Neuronal stem cell (in vitro differentiated cells): ENCODE data around the gene PRR20C. TPM values are rescaled to one million over a fixed set of nuclear protein-coding genes. Genes with fewer than 3 reads are reported as not detected.
"Not testable (repeated sequence)": the region's sequence is repeated elsewhere in the genome, so short reads cannot be mapped to it uniquely, and the experiment has no call there.

Experiments
- DNase-seq: peaks from one replicate; pipeline ENCODE4 v3.0.0-alpha.2; 2013; ENCODE audit warnings: low spot score
- H2AFZ ChIP-seq: one replicate; pipeline ENCODE4 v1.6.1; 2013; ENCODE audit warnings: mild to moderate bottlenecking, low read length, inconsistent platforms
- H2AK5ac ChIP-seq: 2 replicates; pipeline ENCODE4 v1.6.1; 2013; ENCODE audit warnings: low read depth, mild to moderate bottlenecking, inconsistent platforms, low read length, moderate library complexity, mixed read lengths
- H2BK120ac ChIP-seq: 2 replicates; pipeline ENCODE4 v1.6.1; 2013; ENCODE audit warnings: low read depth, mild to moderate bottlenecking, inconsistent platforms, low read length, moderate library complexity, mixed read lengths
- H2BK12ac ChIP-seq: one replicate; pipeline ENCODE4 v1.6.1; 2013; ENCODE audit warnings: low read length, inconsistent platforms
- H2BK15ac ChIP-seq: 2 replicates; pipeline ENCODE4 v1.6.1; 2013; ENCODE audit warnings: mild to moderate bottlenecking, low read length, inconsistent platforms, mixed read lengths
- H2BK5ac ChIP-seq: one replicate; pipeline ENCODE4 v1.6.1; 2013; ENCODE audit warnings: inconsistent platforms, mild to moderate bottlenecking, low read length, moderate library complexity
- H3K14ac ChIP-seq: one replicate; pipeline ENCODE4 v1.6.1; 2013; ENCODE audit warnings: low read length, inconsistent platforms
- H3K18ac ChIP-seq: 2 replicates; pipeline ENCODE4 v1.6.1; 2013; ENCODE audit warnings: low read length, inconsistent platforms
- H3K23ac ChIP-seq: 2 replicates; pipeline ENCODE4 v1.6.1; 2013; ENCODE audit warnings: low read depth, mild to moderate bottlenecking, mixed read lengths, low read length, inconsistent platforms; ENCODE audit not compliant: poor library complexity
- H3K27ac ChIP-seq: replicated peaks from 3 replicates; pipeline ENCODE4 v1.5.1; 2013; ENCODE audit warnings: low read length, inconsistent platforms
- H3K27me3 ChIP-seq, 3 experiments: 2 replicates each; pipeline ENCODE4 v1.6.1; 2013; ENCODE audit warnings: low read length in 3 of 3, mild to moderate bottlenecking in 2 of 3, inconsistent platforms in 1 of 3, low read depth in 1 of 3, mixed read lengths in 1 of 3, moderate library complexity in 1 of 3; ENCODE audit not compliant: control insufficient read depth in 3 of 3, insufficient read depth in 3 of 3
- H3K36me3 ChIP-seq, 2 donors: replicated peaks in 1 of 2; 2 replicates each; pipeline ENCODE4 v1.6.1; 2013; ENCODE audit warnings: low read length in 2 of 2; ENCODE audit not compliant: control insufficient read depth in 2 of 2, insufficient read depth in 2 of 2
- H3K4ac ChIP-seq: 2 replicates; pipeline ENCODE4 v1.6.1; 2013; ENCODE audit warnings: inconsistent platforms, mild to moderate bottlenecking, low read length, moderate library complexity
- H3K4me1 ChIP-seq, 2 donors: 1 replicate in 1 of 2; 2 replicates in 1 of 2; pipeline ENCODE4 v1.6.1; 2013; ENCODE audit warnings: low read length in 2 of 2, low read depth in 1 of 2; ENCODE audit not compliant: control insufficient read depth in 2 of 2, insufficient read depth in 1 of 2
- H3K4me2 ChIP-seq: one replicate; pipeline ENCODE4 v1.6.1; 2013; ENCODE audit warnings: mild to moderate bottlenecking, low read length, inconsistent platforms; ENCODE audit not compliant: insufficient read depth, poor library complexity, severe bottlenecking
- H3K4me3 ChIP-seq, 2 donors: 2 replicates each; pipeline ENCODE4 v1.5.1; 2013; ENCODE audit warnings: low read length in 2 of 2, mild to moderate bottlenecking in 2 of 2, inconsistent platforms in 1 of 2, moderate library complexity in 1 of 2
- H3K79me1 ChIP-seq: one replicate; pipeline ENCODE4 v1.6.1; 2013; ENCODE audit warnings: low read depth, mild to moderate bottlenecking, inconsistent platforms, low read length, moderate library complexity
- H3K9ac ChIP-seq: one replicate; pipeline ENCODE4 v1.6.1; 2013; ENCODE audit warnings: mild to moderate bottlenecking, low read depth, low read length, inconsistent platforms; ENCODE audit not compliant: poor library complexity
- H3K9me3 ChIP-seq, 2 donors: replicated peaks in 1 of 2; 2 replicates each; pipeline versions ENCODE3 to v1.6.1; 2013; ENCODE audit warnings: low read length in 2 of 2, mild to moderate bottlenecking in 2 of 2, inconsistent platforms in 1 of 2, low read depth in 1 of 2, mixed read lengths in 1 of 2, moderate library complexity in 1 of 2; ENCODE audit not compliant: control insufficient read depth in 2 of 2, insufficient read depth in 1 of 2
- H4K8ac ChIP-seq: one replicate; pipeline ENCODE4 v1.6.1; 2013; ENCODE audit warnings: low read depth, mild to moderate bottlenecking, inconsistent platforms, low read length, moderate library complexity
- H4K91ac ChIP-seq: one replicate; pipeline ENCODE4 v1.6.1; 2013; ENCODE audit warnings: low read length, low read depth, mild to moderate bottlenecking, inconsistent platforms; ENCODE audit not compliant: poor library complexity
- WGBS, 2 donors: extraction: QIAGEN DNeasy Blood & Tissue Kit; methylation state at CpG; one replicate each; pipeline ENCODE4 v1.1.7; 2013; ENCODE audit warnings: missing lambda C conversion rate in 2 of 2, mixed read lengths in 1 of 2; ENCODE audit not compliant: insufficient read length in 2 of 2, insufficient replicate concordance in 1 of 2; ENCODE audit errors: extremely low coverage in 2 of 2; 5-methylcytosine and 5-hydroxymethylcytosine counted together
- polyA plus RNA-seq, 2 experiments: library from polyadenylated mRNA; stranded (reverse); fragments of 200-250 nt; gene quantifications; one replicate each; pipeline ENCODE4 v1.2.3, GENCODE V29; 2013

PRR20C gene
- polyA plus RNA-seq (2013, experiment 1 of 2), result not detected
- polyA plus RNA-seq (2013, experiment 2 of 2), result not detected

- no CpG with 5 or more reads among the region's 22 CpGs for WGBS, 2 donors
Measured at GRCh38 chr13:57153761-57154160, at the start of gene PRR20C. Gene PRR20C, plus strand, starts transcription at chr13:57154061. Its CDS starts 387 bp downstream, at chr13:57154448.

GRCh38 chr13:57114945-57115344 is 38.9 kb upstream of the PRR20C start:
- Histone ChIP-seq H3K9me3 (no peaks in the 10 kb centered on the region), H3K4me2 (no peak overlapping the region), H2AK5ac (no peak overlapping the region), H3K27ac (no peak overlapping the region), H3K27me3 (no peaks in the 10 kb centered on the region), H3K4me3 (no peak overlapping the region), H2BK15ac (no peak overlapping the region), H4K91ac (no peak overlapping the region), H3K14ac (no peak overlapping the region), H2BK120ac (no peak overlapping the region), H2AFZ (no peak overlapping the region), H3K23ac (no peak overlapping the region), H3K36me3 (no peaks in the 10 kb centered on the region), H3K4me1 (no peaks in the 10 kb centered on the region), H2BK12ac (no peak overlapping the region), H3K79me1 (no peaks in the 10 kb centered on the region), H3K4ac (no peak overlapping the region), H2BK5ac (no peak overlapping the region), H4K8ac (no peak overlapping the region), H3K9ac (no peak overlapping the region), H3K18ac (no peak overlapping the region)
- WGBS, 2 donors, result no CpG with 5 or more reads among the region's 4 CpGs
- DNase-seq, result no peak

More at GRCh38 chr13:57153761-57154160, at the start of gene PRR20C:
- not testable (repeated sequence) for H2AFZ ChIP-seq, H3K18ac ChIP-seq, H3K14ac ChIP-seq, H3K27me3 ChIP-seq, H3K4me1 ChIP-seq, H3K4me2 ChIP-seq, H2AK5ac ChIP-seq, H3K79me1 ChIP-seq, H3K4ac ChIP-seq, DNase-seq, H3K36me3 ChIP-seq, H4K8ac ChIP-seq, H3K4me3 ChIP-seq, H3K27ac ChIP-seq, H2BK5ac ChIP-seq, H2BK120ac ChIP-seq, H4K91ac ChIP-seq, H2BK15ac ChIP-seq, H2BK12ac ChIP-seq, H3K23ac ChIP-seq, H3K9me3 ChIP-seq, H3K9ac ChIP-seq

GRCh38 chr13:57123681-57124080 is 30.2 kb upstream of the PRR20C start:
- no peak overlapping the region for H3K23ac ChIP-seq
- H3K14ac ChIP-seq, result no peak overlapping the region
- no peak overlapping the region for H2AFZ ChIP-seq
- DNase-seq, result no peak
- no peak overlapping the region for H3K4me3 ChIP-seq
- no peak overlapping the region for H4K91ac ChIP-seq
- H2BK12ac ChIP-seq, result no peak overlapping the region
- H2BK15ac ChIP-seq, result no peak overlapping the region
- H3K18ac ChIP-seq, result no peak overlapping the region
- no peak overlapping the region for H3K4me2 ChIP-seq
- no peak overlapping the region for H3K4ac ChIP-seq
- no peaks in the 10 kb centered on the region for H3K9me3 ChIP-seq
- H2BK5ac ChIP-seq, result no peak overlapping the region
- no peak overlapping the region for H3K9ac ChIP-seq
- no peaks in the 10 kb centered on the region for H3K4me1 ChIP-seq
- H4K8ac ChIP-seq, result no peak overlapping the region
- no peaks in the 10 kb centered on the region for H3K27me3 ChIP-seq
- WGBS, 2 donors, result no CpG with 5 or more reads among the region's 1 CpG
- no peaks in the 10 kb centered on the region for H3K36me3 ChIP-seq
- no peak overlapping the region for H2BK120ac ChIP-seq
- no peak overlapping the region for H2AK5ac ChIP-seq
- H3K79me1 ChIP-seq, result no peaks in the 10 kb centered on the region
- no peak overlapping the region for H3K27ac ChIP-seq

GRCh38 chr13:57128909-57129308 is 25.0 kb upstream of the PRR20C start:
- H3K36me3 ChIP-seq, result no peaks in the 10 kb centered on the region
- no peaks in the 10 kb centered on the region for H3K79me1 ChIP-seq
- H3K4me1 ChIP-seq, result no peaks in the 10 kb centered on the region
- no peak overlapping the region for H2BK15ac ChIP-seq
- no peak overlapping the region for H4K8ac ChIP-seq
- no peak overlapping the region for H2BK120ac ChIP-seq
- H3K9me3 ChIP-seq, result no peaks in the 10 kb centered on the region
- H2AFZ ChIP-seq, result no peak overlapping the region
- H3K4me3 ChIP-seq, result no peak overlapping the region
- no peak overlapping the region for H3K4ac ChIP-seq
- H4K91ac ChIP-seq, result no peak overlapping the region
- H3K14ac ChIP-seq, result no peak overlapping the region
- H3K27ac ChIP-seq, result no peak overlapping the region
- WGBS, 2 donors, result no CpG with 5 or more reads among the region's 6 CpGs
- H2BK12ac ChIP-seq, result no peak overlapping the region
- no peak overlapping the region for H2AK5ac ChIP-seq
- no peak overlapping the region for H3K23ac ChIP-seq
- no peak overlapping the region for H3K18ac ChIP-seq
- H3K27me3 ChIP-seq, result no peaks in the 10 kb centered on the region
- no peak for DNase-seq
- H3K4me2 ChIP-seq, result no peak overlapping the region
- H3K9ac ChIP-seq, result no peak overlapping the region
- no peak overlapping the region for H2BK5ac ChIP-seq
